NCI-H748 (cell line): ENCODE data around the gene DMC1.

ENCODE experiments used
- DNase-seq: peaks from one replicate; lab custom pipeline; 2025; ENCODE audit not compliant: unreplicated experiment; lab: John Stamatoyannopoulos, UW

DMC1 gene

DNA sequence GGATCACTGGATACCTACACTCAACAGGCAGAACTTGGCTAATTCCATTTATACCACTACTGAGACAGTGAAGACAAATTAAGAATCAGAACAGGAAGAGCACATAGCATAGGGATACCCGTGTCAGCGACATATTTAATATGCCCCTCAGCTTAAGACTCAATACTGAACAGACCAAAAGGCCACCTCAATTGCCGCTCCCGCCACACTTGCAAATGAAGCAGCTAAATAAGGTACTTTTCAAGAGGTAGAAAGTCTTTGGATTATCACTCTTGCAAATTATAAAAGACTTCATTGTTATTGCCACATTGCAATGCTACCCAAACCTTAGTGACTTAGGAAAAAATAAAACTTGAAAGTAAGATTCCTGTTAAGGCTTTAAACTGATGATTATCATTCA is 67.0 kb downstream of the DMC1 start:
- no peak for DNase-seq

DNA sequence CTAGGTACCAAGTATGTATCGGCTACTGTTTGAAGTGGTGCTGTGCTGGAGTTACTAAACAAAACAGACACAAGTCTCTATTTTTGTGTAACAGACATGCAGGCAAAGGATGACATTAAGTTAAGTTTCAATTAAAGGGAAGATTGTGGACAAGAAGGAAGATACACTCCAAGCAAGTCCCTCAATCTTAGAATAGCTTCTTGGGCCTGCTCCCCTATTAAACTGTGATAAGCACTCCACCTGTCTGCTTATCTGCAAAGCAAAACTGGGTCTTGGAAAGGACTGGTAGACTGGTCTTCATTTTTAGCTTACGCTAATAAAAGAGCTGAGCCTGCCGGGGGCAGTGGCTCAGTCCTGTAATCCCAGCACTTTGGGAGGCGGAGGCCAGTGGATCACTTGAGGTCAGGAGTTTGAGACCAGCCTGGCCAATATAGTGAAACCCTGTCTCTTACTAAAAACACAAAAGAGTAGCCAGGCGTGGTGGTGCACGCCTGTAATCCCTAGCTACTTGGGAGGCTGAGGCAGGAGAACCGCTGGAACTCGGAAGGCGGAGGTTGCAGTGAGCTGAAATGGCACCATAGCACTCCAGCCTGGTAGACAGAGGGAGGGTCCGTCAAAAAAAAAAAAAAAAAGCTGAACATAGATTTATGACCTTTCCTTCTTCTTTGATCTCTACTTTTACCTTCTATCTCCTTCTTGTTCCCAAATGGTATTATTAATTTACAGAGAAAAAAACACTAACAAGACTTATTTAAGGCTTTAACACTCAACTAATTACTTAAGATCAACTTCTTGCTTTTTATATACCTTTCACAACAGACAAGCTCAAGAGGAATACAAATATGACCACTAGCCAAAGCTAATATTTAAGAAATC is 67.9 kb downstream of the DMC1 start:
- no peak for DNase-seq

DNA sequence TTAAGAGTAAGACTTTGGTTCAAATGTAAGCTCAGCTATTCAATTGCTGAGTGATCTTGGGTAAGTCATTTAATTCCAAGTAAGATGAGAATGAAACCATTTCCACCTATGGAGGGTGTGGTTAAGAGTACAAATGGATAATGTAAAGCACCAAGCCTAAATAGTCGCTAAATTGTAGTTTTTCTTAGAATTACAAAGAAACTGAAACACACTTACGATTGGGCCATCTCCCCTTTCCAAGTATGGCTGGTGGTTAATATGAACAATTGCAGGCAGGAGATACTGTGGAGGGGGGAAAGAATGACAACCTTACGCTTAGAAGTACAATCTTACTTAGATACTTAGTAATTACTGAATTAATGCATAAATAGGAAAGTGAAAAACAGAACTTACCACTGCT is 72.1 kb downstream of the DMC1 start:
- no peak for DNase-seq

DNA sequence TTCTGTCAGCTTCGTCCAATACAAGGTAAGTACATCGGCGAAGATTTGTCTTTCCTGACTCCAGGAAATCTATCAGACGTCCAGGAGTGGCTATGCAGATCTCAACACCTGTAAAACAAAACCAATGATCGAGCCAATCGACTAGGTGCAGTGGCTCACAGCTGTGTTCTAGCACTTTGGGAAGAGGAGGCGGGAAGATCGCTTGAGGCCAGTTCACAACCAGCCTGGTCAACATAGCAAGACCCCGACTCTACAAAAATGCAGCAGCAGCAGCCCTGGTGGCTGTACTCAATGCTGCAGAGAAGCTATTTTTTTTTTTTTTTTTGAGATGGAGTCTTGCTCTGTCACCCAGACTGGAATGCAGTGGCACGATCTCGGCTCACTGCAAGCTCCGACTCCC is 75.0 kb downstream of the DMC1 start:
- no peak for DNase-seq

DNA sequence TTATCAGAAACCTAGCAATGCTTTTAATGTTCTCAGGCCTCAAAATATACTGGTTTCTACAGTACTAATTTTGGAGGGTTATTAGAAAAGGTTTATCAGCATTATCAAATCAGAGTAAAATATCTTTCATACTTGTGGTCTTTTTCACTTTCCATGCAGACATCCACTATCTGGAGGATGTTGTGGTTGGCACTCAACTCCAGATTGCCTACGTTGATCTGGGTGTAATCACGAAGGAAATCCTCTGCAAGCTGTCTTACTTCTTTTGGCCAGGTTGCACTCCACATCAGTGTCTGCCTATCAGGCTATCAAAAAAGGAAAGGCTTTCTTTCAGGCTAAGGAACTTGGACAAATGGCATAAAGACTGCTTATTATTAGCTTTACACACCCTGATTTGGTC is 75.5 kb downstream of the DMC1 start:
- no peak for DNase-seq

DNA sequence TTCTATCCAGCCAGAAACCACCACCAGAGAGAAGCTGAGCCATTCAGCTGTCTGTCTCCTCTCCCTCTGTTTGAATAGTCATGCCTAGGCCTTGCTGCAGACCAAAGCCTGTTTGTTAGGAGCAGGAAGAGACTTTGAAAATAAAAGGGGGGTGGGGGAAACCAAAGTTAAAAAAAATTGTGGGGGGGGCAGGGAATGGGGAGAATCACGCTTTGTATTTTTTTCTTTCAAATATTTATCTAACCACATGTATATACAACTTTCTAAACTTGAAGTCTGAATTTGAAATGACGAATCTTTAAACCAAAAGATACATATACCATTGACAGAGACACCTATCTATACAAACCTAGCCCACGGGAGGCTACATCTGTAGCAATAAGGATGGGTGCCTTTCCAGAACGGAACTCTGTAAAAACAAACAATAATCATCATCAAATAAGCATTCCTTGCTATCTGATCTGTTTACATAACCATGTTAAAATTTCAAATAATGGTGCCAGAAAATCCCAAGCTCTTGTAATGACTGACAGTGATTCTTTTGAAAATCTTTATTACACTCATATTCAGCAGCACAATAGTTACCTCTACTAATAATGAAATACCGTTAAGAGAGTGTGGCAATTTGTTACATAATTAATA is 78.2 kb downstream of the DMC1 start:
- DNase-seq: no peak

DNA sequence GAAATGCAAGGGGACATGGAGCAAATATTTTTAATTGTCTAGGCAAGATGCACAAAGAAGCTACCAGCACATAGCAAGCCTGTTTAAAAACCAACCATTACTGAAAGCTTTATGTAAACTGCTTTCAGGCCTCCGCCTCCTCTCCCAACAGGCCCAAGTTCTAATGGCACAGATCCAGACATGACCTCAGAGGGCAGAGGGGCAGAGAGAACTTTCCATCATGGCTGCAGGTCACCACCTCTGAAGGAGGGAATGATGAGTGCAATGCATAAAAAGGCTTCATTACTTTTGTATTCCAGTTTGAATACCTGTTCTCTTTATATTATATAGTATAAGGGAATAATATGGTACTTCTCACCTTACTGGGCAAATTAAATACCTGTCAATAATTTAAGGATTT is 79.1 kb downstream of the DMC1 start:
- no peak for DNase-seq

DNA sequence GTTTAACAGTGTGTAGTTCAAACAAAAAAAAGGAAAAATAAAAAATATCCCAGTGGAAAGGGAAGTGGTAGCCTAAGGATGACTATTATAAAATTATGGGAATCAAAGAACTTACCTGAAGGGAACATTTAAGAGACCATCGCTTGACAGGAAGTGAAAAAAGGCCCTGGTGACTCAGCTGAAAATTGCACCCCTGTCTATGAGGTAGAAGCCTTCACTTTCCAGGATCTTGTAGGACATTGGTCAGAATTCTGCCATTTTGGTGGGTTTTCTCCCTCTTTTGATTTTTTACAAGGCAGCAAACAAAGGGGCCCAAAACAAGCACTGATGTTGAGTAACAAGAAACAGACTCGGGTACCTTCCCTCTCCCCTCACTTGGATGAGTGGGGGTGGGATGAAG is 79.5 kb downstream of the DMC1 start:
- no peak for DNase-seq

DNA sequence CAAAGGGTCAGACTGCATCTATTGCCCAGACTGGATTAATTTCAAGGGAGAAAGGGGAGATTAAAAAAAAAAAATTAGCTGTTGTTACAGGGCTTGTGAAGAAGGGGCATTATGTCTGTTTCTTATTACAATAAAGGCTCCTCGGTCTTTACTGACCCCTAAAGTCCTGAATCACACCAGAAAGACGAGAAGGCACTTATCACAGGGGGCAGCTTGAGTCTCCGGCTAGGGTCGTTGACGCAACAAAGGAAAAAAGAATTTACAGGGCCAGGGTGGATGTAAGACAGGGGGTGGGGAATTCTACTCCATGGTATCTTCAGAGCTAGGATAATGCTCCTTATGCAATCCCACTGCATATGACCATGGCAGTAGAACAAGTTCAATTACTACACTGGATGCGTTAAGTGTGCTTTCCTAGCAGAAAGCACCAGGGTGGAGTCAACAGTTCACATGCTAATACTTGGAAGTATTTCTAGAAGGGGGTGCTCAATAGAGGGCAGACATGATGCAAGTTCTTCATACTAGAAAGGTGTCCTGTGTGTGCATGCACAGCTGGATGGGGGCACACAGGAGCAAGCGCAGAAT is 80.3 kb downstream of the DMC1 start:
- no peak for DNase-seq

DNA sequence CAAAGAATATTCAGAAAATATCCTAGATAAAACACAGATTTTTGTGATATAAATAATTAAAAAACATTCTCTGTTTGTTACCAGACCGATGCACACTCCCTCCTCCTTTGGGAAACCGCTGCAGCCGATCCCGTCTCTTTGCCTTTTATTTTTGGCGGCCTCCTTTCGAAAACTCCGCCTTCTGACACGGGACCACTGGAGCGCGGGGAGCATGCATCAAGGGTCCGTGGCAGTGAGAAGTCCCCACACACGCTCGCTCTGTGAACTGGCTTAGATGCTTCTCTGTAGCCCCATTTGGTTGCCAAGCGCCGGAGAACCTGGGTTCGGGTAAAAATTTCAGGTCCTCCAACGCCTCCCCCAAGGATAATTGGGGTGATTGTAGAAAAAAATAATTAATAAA is 80.8 kb downstream of the DMC1 start:
- no peak for DNase-seq

DNA sequence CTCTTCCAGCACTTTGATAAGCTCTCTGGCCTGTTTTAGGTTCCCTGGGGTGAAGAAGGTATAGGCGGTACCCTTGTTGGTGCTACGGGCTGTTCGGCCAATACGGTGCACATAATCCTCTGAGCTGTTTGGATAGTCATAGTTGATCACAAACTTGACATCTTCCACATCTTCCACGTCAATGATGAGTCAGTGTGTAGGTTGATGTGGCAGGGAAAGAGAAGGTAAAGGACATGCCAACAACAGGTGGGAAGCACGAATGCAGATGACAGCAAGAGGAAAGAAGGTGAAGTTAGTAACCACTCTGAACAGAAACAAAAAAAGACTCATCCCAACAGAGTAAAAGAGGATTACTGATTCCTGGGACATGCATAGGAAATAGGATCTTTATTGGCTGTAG is 82.0 kb downstream of the DMC1 start:
- DNase-seq: no peak

DNA sequence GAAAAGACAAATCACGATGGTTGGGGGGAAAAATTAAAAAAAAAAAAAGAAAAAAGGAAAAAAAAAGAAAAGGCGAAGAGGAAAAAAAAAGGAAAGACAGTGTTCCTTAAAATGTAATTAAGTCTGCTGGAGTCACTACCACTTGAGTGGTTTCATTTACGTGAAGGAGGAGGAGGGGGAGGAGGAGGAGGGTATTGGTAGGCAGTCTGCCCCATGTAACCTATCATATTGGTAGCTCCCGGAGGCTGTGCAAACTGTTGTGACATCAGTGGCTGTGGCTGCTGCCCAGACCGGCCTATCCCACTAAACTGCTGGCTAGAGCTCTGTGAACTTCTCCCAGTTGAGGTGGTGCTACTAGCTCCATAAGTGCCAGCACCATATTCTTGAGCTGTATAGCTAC is 84.2 kb downstream of the DMC1 start:
- no peak for DNase-seq

DNA sequence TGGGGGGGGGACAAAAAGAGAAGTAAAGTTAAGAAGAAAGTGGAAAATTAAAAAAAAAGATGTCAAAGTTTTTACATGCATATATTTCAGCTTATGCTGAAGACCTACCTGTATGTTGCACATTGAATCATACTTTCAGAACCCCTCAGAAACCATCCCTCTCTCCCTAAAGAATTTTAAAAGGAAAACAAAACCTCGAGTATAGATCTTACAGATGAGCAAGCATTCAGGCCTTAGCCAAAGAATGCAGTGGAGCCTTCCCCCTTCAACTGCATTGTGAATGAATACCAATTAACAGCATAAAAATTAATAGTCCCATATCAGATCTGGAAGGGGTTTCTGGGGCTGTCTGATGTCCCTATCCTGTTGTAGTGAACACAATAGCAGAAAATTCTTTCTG is 85.7 kb downstream of the DMC1 start:
- no peak for DNase-seq

DNA sequence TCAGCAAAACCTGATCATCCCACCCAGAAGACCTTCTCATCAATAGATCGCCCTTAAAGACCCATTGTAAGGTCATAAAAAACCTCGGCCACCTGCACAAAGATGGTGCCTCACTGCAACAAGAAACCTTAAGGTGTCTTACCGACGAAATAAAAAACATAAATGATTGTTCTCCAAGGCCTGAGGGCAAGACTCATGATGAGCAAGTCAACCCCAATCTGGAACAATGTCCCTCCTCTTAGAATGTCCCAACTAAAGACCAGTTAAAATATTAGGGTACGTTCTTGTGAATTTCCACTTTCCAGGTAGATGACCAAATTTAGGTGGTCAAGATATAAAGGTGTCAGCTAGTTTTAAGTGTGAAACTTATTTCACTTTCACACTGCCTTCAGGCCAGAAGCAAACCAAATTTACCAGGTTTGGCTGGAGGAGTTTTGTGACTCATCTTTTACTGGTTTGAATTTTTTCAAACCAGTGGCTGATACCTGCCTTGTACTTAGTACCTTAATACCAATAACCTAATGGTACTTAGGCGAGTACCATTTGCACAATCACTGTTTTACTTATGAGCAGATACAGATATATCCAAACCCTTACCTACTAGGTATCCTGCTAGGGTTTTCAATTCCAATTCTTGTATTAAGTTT is 87.2 kb downstream of the DMC1 start:
- DNase-seq: no peak

DNA sequence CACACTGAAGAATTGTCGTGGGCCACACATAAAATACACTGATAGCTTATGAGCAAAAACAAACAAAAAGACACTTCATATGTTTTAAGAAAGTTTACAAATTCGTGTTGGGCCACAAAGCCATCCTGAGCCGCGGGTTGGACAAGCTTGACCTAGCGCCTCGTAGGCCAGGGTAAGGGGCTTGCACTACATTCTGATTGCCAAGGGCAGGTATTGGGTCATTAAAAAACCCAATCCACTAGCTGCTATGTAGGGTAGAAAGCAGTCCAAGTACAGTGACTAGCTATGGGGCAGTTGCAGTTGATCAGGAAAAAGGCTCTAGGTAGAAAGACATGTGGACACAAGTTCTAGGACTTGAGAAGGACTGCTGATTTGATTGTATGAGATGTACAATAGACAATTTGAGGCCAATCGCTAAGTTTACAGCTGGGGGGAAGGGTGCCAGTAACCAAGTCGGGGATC is 88.1 kb downstream of the DMC1 start:
- no peak for DNase-seq

DNA sequence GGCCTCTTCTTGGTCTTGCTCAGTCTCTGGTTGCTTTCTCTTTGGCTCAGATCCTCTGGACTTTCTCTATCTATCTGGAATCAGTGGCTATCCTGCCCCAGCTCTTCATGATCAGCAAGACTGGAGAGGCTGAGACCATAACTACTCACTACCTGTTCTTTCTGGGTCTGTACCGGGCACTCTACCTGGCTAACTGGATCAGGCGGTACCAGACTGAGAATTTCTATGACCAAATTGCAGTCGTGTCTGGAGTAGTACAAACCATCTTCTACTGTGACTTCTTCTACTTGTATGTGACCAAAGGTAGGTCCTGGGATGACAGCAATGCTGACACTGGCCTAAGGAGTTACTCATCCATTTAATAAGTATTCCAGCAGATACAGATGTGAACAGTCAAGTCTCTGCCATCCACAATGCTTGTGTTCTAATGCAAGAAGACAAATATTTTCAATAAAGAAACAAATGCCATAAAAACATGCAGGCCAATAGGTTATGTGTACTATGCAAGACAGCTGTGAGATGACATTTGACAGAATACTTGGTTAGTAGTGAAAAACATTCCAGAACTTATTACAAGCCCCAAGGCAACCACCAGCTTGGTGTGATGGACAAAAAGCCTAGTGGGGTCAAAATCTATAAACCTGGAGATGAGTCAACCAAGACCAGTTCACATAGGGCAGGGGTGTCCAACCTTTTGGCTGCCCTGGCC is 88.7 kb downstream of the DMC1 start:
- no peak for DNase-seq

DNA sequence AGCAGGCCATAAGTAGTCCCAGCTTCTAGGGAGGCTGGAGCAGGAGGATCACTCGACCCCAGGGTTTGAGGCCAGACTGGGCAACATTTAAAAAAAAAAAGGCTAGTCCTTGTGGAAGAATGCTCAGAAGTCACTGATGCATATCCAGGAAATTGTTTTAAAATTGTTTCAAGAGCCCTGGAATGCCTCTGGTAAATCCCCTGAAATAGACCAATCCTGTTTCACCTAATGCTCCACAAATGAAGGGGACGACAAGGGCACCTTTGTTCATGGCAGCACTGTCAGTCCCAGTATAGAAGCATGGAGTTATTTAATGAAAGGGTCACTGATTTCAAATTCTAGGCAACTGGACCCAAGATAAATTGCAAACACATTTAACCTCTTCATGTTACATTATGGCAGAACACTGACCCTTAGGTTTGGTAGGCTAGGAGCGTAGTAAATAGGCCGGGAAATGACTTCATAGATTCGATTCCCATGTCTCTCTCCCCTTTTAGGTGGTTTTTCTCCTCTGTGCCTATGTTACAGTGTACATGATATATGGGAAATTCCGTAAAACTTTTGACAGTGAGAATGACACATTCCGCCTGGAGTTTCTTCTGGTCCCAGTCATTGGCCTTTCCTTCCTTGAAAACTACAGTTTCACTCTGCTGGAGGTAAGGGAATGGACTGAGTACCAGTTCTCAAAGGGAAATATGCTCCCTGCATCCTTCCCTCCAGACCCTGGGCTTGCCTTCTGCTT is 90.7 kb downstream of the DMC1 start:
- no peak for DNase-seq

DNA sequence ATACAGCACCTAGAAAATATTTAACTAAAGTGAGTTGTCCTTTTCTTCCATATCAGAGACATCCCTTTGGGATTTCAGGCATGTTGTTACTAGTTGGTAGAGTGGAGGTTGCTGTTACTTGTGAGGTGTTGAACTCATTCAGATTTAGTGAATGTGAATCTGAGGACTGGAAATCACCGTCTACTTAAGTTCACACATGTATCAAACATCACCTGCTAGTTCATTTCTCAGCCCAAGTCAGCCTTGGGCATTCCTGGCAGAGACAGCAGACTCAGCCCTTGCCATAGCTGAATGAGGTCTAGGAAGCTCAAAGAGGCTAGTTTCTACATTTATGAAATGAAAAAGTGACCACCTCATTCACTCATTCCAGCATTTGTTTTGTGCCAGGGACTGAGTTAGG is 92.4 kb downstream of the DMC1 start:
- no peak for DNase-seq

DNA sequence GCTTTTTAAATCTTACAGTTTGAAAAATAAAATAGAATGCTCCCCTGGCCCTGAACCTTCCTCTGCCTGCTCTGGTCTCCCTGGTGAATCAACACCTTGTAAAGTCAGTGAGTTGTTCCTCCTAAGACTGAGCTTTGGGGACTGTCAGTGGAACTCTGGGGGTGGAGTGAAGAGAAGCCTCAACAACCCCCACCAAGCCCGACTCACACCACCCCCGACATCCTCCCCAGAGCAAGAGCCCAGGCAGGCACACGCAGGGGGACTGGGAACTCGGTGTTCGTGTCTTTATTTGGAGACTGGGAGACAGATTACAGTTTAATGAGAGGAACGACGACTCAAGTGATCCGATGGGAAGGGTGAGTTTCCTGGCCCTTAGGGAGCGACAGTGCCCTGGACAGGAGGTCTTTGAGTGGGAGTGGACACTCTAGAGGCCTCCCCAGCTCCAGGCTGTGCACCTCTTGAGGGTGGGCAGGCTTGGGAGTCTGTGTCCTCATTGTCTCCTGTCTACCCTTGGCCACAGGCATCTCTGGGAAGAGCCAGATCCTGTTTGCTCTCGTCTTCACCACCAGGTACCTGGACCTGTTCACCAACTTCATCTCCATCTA is 95.9 kb downstream of the DMC1 start:
- no peak for DNase-seq

DNA sequence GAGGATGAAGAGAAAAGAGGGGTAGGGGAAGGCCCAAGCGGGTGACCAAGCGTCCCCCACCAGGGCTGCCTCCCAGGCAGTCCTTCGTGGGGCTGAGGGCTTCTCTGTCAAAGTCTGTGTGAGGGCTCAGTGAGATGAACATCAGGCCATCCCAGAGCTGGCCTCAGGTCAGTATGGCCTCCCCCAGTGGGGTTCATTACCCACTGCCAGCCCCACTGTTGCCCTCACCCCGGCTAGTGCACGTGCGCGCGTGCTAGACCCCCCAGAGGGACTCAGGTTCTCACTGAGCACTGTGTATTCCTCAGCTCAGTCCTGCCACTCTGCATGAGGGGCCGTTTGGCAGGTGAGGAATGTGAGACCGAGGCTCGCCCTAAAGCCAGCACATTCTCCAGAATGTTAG is 98.7 kb downstream of the DMC1 start:
- no peak for DNase-seq
